Measurements from ENCODE around the gene LEFTY1. TPM values are rescaled to one million over a fixed set of nuclear protein-coding genes. Genes with fewer than 3 reads are reported as not detected.

LEFTY1 gene
- total and polyA plus RNA-seq, 3 experiments from 2014 or later: 0.21 TPM; not detected in 2

GRCh38 chr1:225866061-225866837 is 22.7 kb downstream of the LEFTY1 start:
- no peaks in the 10 kb centered on the region for H3K9me3 Mint-ChIP-seq
- peaks cover 31% of the 10 kb centered on the region for H3K4me1 ChIP-seq (ENCODE audit: insufficient read depth, low read length)
- no peak overlapping the region for H3K27ac ChIP-seq (ENCODE audit: low read depth, low read length)
- no peaks in the 10 kb centered on the region for H3K27me3 Mint-ChIP-seq
- H3K27ac Mint-ChIP-seq: peak overlapping the region; percentile 75 to 97 (median 92)
- no peak overlapping the region for H3K4me3 ChIP-seq (ENCODE audit: low read length)
- H3K36me3 Mint-ChIP-seq: peaks cover 10 to 90% (median 18%) of the 10 kb centered on the region in 3 donors
- H3K27me3 ChIP-seq (ENCODE audit: insufficient read depth, low read length, poor library complexity, severe bottlenecking): no peaks in the 10 kb centered on the region
- H3K4me1 Mint-ChIP-seq: peaks cover 40 to 51% (median 48%) of the 10 kb centered on the region in 3 donors
- peak; percentile 40 to 82 (median 70) for DNase-seq
- CTCF ChIA-PET: interaction anchor here (1.1 to 2.7 kb wide), 5 partner anchors 11 to 89 kb away, joined by 3 to 12 read pairs (median 5); partner anchors contain the start of genes SRP9 and TMEM63A
- H3K36me3 ChIP-seq (ENCODE audit: insufficient read depth, low read length): peaks cover 78% of the 10 kb centered on the region
- H3K9me3 ChIP-seq (ENCODE audit: low read length): no peaks in the 10 kb centered on the region
- H3K4me3 Mint-ChIP-seq: peak overlapping the region; percentile 2 to 79 (median 71)
- POLR2A ChIA-PET: interaction anchor here (0.6 to 2.3 kb wide), 5 partner anchors 9 to 89 kb away, joined by 3 to 14 read pairs (median 4); partner anchors contain the start of genes SRP9 and TMEM63A

DNA sequence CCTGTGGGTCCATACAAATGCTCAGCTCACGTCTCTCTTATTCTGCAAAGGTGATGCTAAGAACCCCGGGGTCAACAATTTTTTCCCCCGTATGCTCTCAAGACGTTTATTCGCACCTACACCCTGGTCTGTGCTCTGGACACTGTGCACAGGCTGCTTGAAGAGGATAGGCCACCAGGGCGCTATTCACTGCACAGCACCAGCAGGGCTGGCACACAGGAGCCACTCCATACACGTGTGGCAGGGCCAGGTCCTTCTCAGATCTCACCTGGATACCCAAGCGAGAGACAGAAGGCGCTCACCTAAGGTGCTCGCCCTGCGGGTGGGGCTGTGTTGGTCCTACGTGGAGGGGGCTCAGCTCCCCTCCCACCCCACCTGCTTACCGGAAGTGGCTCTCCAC is 23.4 kb downstream of the LEFTY1 start:
- Mint-ChIP-seq H3K36me3 (peaks cover 10 to 90% (median 11%) of the 10 kb centered on the region in 3 donors), H3K27ac (peak overlapping the region; percentile 75 to 97 (median 92)), H3K9me3 (no peaks in the 10 kb centered on the region), H3K4me3 (peak overlapping the region in 3 of 7 donors; percentile 2 to 79 (median 71)), H3K27me3 (no peaks in the 10 kb centered on the region), H3K4me1 (peaks cover 37 to 48% (median 41%) of the 10 kb centered on the region in 3 donors)
- peaks cover 78% of the 10 kb centered on the region for H3K36me3 ChIP-seq (ENCODE audit: insufficient read depth, low read length)
- DNase-seq: no peak
- peaks cover 31% of the 10 kb centered on the region for H3K4me1 ChIP-seq (ENCODE audit: insufficient read depth, low read length)
- H3K4me3 ChIP-seq (ENCODE audit: low read length): no peak overlapping the region
- CTCF ChIA-PET: interaction anchor here (1.4 to 2.7 kb wide), 3 partner anchors 13 to 88 kb away, joined by 4 to 12 read pairs (median 6); partner anchors contain the start of gene SRP9
- H3K9me3 ChIP-seq (ENCODE audit: low read length): no peaks in the 10 kb centered on the region
- H3K27ac ChIP-seq (ENCODE audit: low read depth, low read length): no peak overlapping the region
- no peaks in the 10 kb centered on the region for H3K27me3 ChIP-seq (ENCODE audit: insufficient read depth, low read length, poor library complexity, severe bottlenecking)
- POLR2A ChIA-PET: interaction anchor here (1.2 to 2.3 kb wide), 3 partner anchors 8 to 32 kb away, joined by 3 to 14 read pairs (median 3); partner anchors contain the start of gene TMEM63A

DNA sequence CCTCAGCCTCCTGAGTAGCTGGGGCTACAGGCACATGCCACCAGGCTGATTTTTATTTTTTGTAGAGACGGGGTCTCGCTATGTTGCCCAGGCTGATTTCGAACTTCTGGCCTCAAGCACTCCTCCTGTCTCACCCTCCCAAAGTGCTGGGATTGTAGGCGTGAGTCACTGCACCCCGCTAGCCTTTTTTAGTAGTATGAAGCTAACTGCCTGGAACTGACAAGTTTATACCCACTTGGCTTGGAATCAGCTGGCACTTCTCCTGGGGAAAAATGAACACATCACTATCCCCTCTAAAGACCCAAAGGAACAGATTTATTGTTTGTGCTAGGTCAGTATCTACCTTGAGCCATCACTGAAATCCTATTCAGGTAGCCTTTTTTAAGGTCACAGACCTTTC is 25.8 kb downstream of the LEFTY1 start:
- Mint-ChIP-seq H3K36me3 (peaks cover 10 to 93% (median 16%) of the 10 kb centered on the region in 3 donors), H3K27ac (no peak overlapping the region), H3K9me3 (no peaks in the 10 kb centered on the region), H3K4me1 (peaks cover 34 to 39% (median 35%) of the 10 kb centered on the region in 3 donors), H3K4me3 (no peak overlapping the region), H3K27me3 (no peaks in the 10 kb centered on the region)
- ChIA-PET POLR2A (no interaction called here), CTCF (no interaction called here)
- Histone ChIP-seq H3K27me3 (ENCODE audit: insufficient read depth, low read length, poor library complexity, severe bottlenecking) (no peaks in the 10 kb centered on the region), H3K4me1 (ENCODE audit: insufficient read depth, low read length) (peaks cover 31% of the 10 kb centered on the region), H3K36me3 (ENCODE audit: insufficient read depth, low read length) (peaks cover 77% of the 10 kb centered on the region), H3K27ac (ENCODE audit: low read depth, low read length) (no peak overlapping the region), H3K9me3 (ENCODE audit: low read length) (no peaks in the 10 kb centered on the region), H3K4me3 (ENCODE audit: low read length) (no peak overlapping the region)
- no peak for DNase-seq

DNA sequence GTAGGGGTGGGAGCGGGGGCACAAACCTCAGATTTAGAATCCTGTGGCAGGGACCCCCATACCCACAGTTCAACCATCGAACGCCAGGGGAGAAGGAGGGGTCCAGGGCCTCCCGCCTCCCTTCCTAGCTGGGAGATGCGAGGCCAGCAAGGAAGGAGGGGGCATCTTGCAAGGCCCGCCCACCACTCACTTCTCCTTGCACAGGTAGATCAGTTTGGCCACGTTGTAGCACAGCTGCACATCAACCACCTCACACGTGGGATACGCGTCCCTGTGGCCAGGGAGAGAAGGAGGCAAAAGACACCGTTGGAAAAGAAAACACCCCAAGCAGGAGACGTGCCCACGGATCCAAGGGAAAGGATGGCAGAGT is 26.4 kb downstream of the LEFTY1 start:
- Mint-ChIP-seq H3K36me3 (peaks cover 10 to 92% (median 16%) of the 10 kb centered on the region in 3 donors), H3K27ac (peak overlapping the region in 3 of 8 donors; percentile 32 to 74 (median 33)), H3K4me3 (no peak overlapping the region), H3K4me1 (peaks cover 29 to 37% (median 32%) of the 10 kb centered on the region in 3 donors), H3K27me3 (no peaks in the 10 kb centered on the region), H3K9me3 (no peaks in the 10 kb centered on the region)
- Histone ChIP-seq H3K4me3 (ENCODE audit: low read length) (no peak overlapping the region), H3K9me3 (ENCODE audit: low read length) (no peaks in the 10 kb centered on the region), H3K4me1 (ENCODE audit: insufficient read depth, low read length) (peaks cover 25% of the 10 kb centered on the region), H3K27me3 (ENCODE audit: insufficient read depth, low read length, poor library complexity, severe bottlenecking) (no peaks in the 10 kb centered on the region), H3K36me3 (ENCODE audit: insufficient read depth, low read length) (peaks cover 77% of the 10 kb centered on the region), H3K27ac (ENCODE audit: low read depth, low read length) (no peak overlapping the region)
- DNase-seq: no peak
- ChIA-PET CTCF (no interaction called here), POLR2A (no interaction called here)

DNA sequence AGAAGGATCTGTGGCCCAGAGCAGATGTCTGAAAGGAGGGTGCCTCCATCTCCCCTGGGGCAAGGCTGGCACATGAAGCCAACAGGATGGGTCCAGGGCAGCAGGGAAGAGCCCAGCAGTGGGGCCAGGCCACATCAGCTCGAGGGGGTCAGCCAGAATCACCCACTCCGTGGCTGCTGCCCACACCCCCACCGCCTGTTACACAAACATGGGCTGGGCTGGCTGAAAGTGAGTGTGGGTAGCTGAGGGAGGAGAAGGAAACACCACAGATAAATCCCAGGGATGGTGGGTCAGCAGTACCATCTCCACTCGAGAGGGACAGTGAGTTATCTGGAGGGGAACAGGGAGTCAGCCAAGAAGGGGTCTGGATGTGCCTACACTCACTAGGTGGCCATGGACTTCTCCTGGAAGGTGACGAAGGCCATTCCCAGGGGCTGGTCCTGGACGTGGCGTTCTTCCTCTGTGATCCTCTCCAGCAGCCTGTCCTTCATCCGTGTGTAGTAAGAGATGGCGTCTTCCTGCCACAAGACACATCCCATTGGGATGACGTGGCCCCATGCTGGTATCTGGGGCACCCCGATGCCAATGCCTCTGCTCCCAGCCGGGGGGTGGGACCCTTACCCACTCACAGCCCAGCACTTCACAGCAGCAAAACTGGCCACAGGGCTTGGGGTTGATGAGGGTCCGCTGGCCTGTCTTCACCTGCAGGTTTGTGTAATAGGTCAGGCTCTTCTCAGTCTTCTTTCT is 26.9 kb downstream of the LEFTY1 start:
- H3K9me3 Mint-ChIP-seq: no peaks in the 10 kb centered on the region
- Histone ChIP-seq H3K27ac (ENCODE audit: low read depth, low read length) (no peak overlapping the region), H3K27me3 (ENCODE audit: insufficient read depth, low read length, poor library complexity, severe bottlenecking) (no peaks in the 10 kb centered on the region), H3K9me3 (ENCODE audit: low read length) (no peaks in the 10 kb centered on the region), H3K4me1 (ENCODE audit: insufficient read depth, low read length) (peaks cover 20% of the 10 kb centered on the region), H3K36me3 (ENCODE audit: insufficient read depth, low read length) (peaks cover 77% of the 10 kb centered on the region), H3K4me3 (ENCODE audit: low read length) (no peak overlapping the region)
- ChIA-PET CTCF (interaction anchor here (2.9 kb wide), 1 partner anchor 49 kb away, joined by 15 read pairs; no protein-coding TSS in a partner anchor), POLR2A (no interaction called here)
- peak overlapping the region in 3 of 8 donors; percentile 31 to 74 (median 32) for H3K27ac Mint-ChIP-seq
- H3K4me1 Mint-ChIP-seq: peaks cover 24 to 32% (median 27%) of the 10 kb centered on the region in 3 donors
- no peak overlapping the region for H3K4me3 Mint-ChIP-seq
- H3K36me3 Mint-ChIP-seq: peaks cover 10 to 91% (median 15%) of the 10 kb centered on the region in 3 donors
- no peaks in the 10 kb centered on the region for H3K27me3 Mint-ChIP-seq
- DNase-seq: no peak

DNA sequence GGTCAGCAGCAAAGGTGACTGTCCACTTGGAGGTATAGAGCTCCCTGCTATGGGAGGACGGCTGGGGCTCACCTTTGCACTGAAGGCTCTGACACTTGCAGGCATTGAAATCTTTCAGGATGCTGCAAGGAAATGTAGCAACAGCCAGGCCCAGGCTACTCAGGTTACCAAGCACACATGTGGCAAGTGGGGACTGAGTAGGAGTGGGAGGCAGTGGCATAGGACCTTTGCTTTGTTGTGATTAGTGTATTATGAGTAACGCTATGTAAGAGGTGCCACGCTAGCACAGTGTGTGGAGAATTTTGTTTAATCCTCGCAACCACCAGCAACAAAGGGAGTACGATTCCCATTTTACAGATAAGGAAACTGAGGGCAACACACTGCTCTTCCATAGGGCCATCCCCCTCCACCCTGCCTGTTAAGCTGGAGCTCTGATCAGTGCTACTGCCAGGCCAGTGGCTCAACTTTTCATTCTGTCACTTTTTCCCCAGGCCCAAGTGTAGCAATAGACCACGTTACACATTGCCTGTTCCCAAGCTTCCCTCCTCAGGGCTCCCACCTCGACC is 28.0 kb downstream of the LEFTY1 start:
- peaks cover 4 to 91% (median 15%) of the 10 kb centered on the region in 3 donors for H3K36me3 Mint-ChIP-seq
- peak overlapping the region in 5 of 8 donors; percentile 30 to 42 (median 39) for H3K27ac Mint-ChIP-seq
- POLR2A ChIA-PET: no interaction called here

GRCh38 chr1:225860107-225860506 is 28.8 kb downstream of the LEFTY1 start:
- ChIA-PET CTCF (interaction anchor here (1.1 to 4.0 kb wide), 3 partner anchors 9 to 51 kb away, joined by 3 to 15 read pairs (median 10); no protein-coding TSS in a partner anchor), POLR2A (no interaction called here)
- H3K4me3 ChIP-seq (ENCODE audit: low read length): no peak overlapping the region
- no peak overlapping the region for H3K4me3 Mint-ChIP-seq
- H3K4me1 ChIP-seq (ENCODE audit: insufficient read depth, low read length): peaks cover under 1% of the 10 kb centered on the region
- no peaks in the 10 kb centered on the region for H3K27me3 Mint-ChIP-seq
- H3K27ac ChIP-seq (ENCODE audit: low read depth, low read length): no peak overlapping the region
- H3K9me3 Mint-ChIP-seq: no peaks in the 10 kb centered on the region
- H3K9me3 ChIP-seq (ENCODE audit: low read length): no peaks in the 10 kb centered on the region
- DNase-seq: no peak
- H3K36me3 ChIP-seq (ENCODE audit: insufficient read depth, low read length): peaks cover 74% of the 10 kb centered on the region
- H3K27ac Mint-ChIP-seq: peak overlapping the region in 2 of 8 donors; percentile 75 to 78
- no peaks in the 10 kb centered on the region for H3K27me3 ChIP-seq (ENCODE audit: insufficient read depth, low read length, poor library complexity, severe bottlenecking)
- peaks cover 18 to 26% (median 19%) of the 10 kb centered on the region in 3 donors for H3K4me1 Mint-ChIP-seq
- H3K36me3 Mint-ChIP-seq: peaks cover 0 to 91% (median 21%) of the 10 kb centered on the region in 3 donors

More for the DNA sequence above, 28.0 kb downstream of the LEFTY1 start:
- peaks cover 9% of the 10 kb centered on the region for H3K4me1 ChIP-seq (ENCODE audit: insufficient read depth, low read length)
- Mint-ChIP-seq H3K9me3 (no peaks in the 10 kb centered on the region), H3K4me3 (no peak overlapping the region), H3K4me1 (peaks cover 17 to 24% (median 17%) of the 10 kb centered on the region in 3 donors), H3K27me3 (no peaks in the 10 kb centered on the region)
- no peaks in the 10 kb centered on the region for H3K9me3 ChIP-seq (ENCODE audit: low read length)
- H3K4me3 ChIP-seq (ENCODE audit: low read length): no peak overlapping the region
- no peak overlapping the region for H3K27ac ChIP-seq (ENCODE audit: low read depth, low read length)
- H3K27me3 ChIP-seq (ENCODE audit: insufficient read depth, low read length, poor library complexity, severe bottlenecking): no peaks in the 10 kb centered on the region
- CTCF ChIA-PET: interaction anchor here (1.1 to 4.0 kb wide), 3 partner anchors 8 to 50 kb away, joined by 3 to 15 read pairs (median 10); no protein-coding TSS in a partner anchor
- no peak for DNase-seq
- peaks cover 75% of the 10 kb centered on the region for H3K36me3 ChIP-seq (ENCODE audit: insufficient read depth, low read length)
